ENCODE measurements around the gene SPRYD3.
"Not testable (repeated sequence)": the region's sequence is repeated elsewhere in the genome, so short reads cannot be mapped to it uniquely, and the experiment has no call there.

SPRYD3 gene

GRCh38 chr12:53036802-53037201 is 42.4 kb downstream of the SPRYD3 start:
- no peaks in the 10 kb centered on the region for H3K4me1 ChIP-seq (ENCODE audit: control insufficient read depth, insufficient read depth, low read length)
- H3K36me3 ChIP-seq (ENCODE audit: control insufficient read depth, insufficient read depth, low read length) = peaks cover 45% of the 10 kb centered on the region
- H3K9ac ChIP-seq (ENCODE audit: low read depth, low read length) = no peak overlapping the region
- H3K4me3 ChIP-seq (ENCODE audit: low read depth, low read length) = no peak overlapping the region
- no peaks in the 10 kb centered on the region for H3K27me3 ChIP-seq (ENCODE audit: control insufficient read depth, insufficient read depth, low read length)
- H3K9me3 ChIP-seq (ENCODE audit: control insufficient read depth, insufficient read depth, low read length) = no peaks in the 10 kb centered on the region

GRCh38 chr12:53034459-53034858 is 44.7 kb downstream of the SPRYD3 start:
- Histone ChIP-seq H3K4me3 (ENCODE audit: low read depth, low read length) (no peak overlapping the region), H3K27me3 (ENCODE audit: control insufficient read depth, insufficient read depth, low read length) (no peaks in the 10 kb centered on the region), H3K9me3 (ENCODE audit: control insufficient read depth, insufficient read depth, low read length) (no peaks in the 10 kb centered on the region), H3K36me3 (ENCODE audit: control insufficient read depth, insufficient read depth, low read length) (peaks cover 50% of the 10 kb centered on the region), H3K9ac (ENCODE audit: low read depth, low read length) (no peak overlapping the region), H3K4me1 (ENCODE audit: control insufficient read depth, insufficient read depth, low read length) (no peaks in the 10 kb centered on the region)

- not testable (repeated sequence) for H3K27me3 ChIP-seq (ENCODE audit: control insufficient read depth, insufficient read depth, low read length); H3K4me3 ChIP-seq (ENCODE audit: low read depth, low read length); H3K4me1 ChIP-seq (ENCODE audit: control insufficient read depth, insufficient read depth, low read length); H3K9ac ChIP-seq (ENCODE audit: low read depth, low read length); H3K9me3 ChIP-seq (ENCODE audit: control insufficient read depth, insufficient read depth, low read length)
- H3K36me3 ChIP-seq (ENCODE audit: control insufficient read depth, insufficient read depth, low read length) = peaks cover 47% of the 10 kb centered on the region
Observed at GRCh38 chr12:53033832-53034231, 45.4 kb downstream of the SPRYD3 start.

- H3K9me3 ChIP-seq (ENCODE audit: control insufficient read depth, insufficient read depth, low read length) = no peaks in the 10 kb centered on the region
- H3K27me3 ChIP-seq (ENCODE audit: control insufficient read depth, insufficient read depth, low read length) = no peaks in the 10 kb centered on the region
- H3K4me3 ChIP-seq (ENCODE audit: low read depth, low read length) = no peak overlapping the region
- no peak overlapping the region for H3K9ac ChIP-seq (ENCODE audit: low read depth, low read length)
- no peaks in the 10 kb centered on the region for H3K4me1 ChIP-seq (ENCODE audit: control insufficient read depth, insufficient read depth, low read length)
- peaks cover 41% of the 10 kb centered on the region for H3K36me3 ChIP-seq (ENCODE audit: control insufficient read depth, insufficient read depth, low read length)
Observed at GRCh38 chr12:53031616-53032015, 47.6 kb downstream of the SPRYD3 start.

- H3K27me3 ChIP-seq (ENCODE audit: control insufficient read depth, insufficient read depth, low read length); H3K9me3 ChIP-seq (ENCODE audit: control insufficient read depth, insufficient read depth, low read length); H3K4me1 ChIP-seq (ENCODE audit: control insufficient read depth, insufficient read depth, low read length); H3K4me3 ChIP-seq (ENCODE audit: low read depth, low read length); H3K9ac ChIP-seq (ENCODE audit: low read depth, low read length): not testable (repeated sequence)
- peaks cover 46% of the 10 kb centered on the region for H3K36me3 ChIP-seq (ENCODE audit: control insufficient read depth, insufficient read depth, low read length)
Observed at GRCh38 chr12:53027014-53027413, 52.2 kb downstream of the SPRYD3 start.

- peaks cover 46% of the 10 kb centered on the region for H3K36me3 ChIP-seq (ENCODE audit: control insufficient read depth, insufficient read depth, low read length)
Observed at GRCh38 chr12:53025250-53025649, 53.9 kb downstream of the SPRYD3 start.

GRCh38 chr12:53014709-53015108 is 64.5 kb downstream of the SPRYD3 start:
- H3K36me3 ChIP-seq (ENCODE audit: control insufficient read depth, insufficient read depth, low read length) = peaks cover 13% of the 10 kb centered on the region

More at GRCh38 chr12:53025250-53025649, 53.9 kb downstream of the SPRYD3 start:
- Histone ChIP-seq H3K4me1 (ENCODE audit: control insufficient read depth, insufficient read depth, low read length) (no peaks in the 10 kb centered on the region), H3K27me3 (ENCODE audit: control insufficient read depth, insufficient read depth, low read length) (no peaks in the 10 kb centered on the region), H3K9ac (ENCODE audit: low read depth, low read length) (no peak overlapping the region), H3K9me3 (ENCODE audit: control insufficient read depth, insufficient read depth, low read length) (no peaks in the 10 kb centered on the region), H3K4me3 (ENCODE audit: low read depth, low read length) (no peak overlapping the region)

More at GRCh38 chr12:53014709-53015108, 64.5 kb downstream of the SPRYD3 start:
- no peak overlapping the region for H3K9ac ChIP-seq (ENCODE audit: low read depth, low read length)
- no peak overlapping the region for H3K4me3 ChIP-seq (ENCODE audit: low read depth, low read length)
- H3K27me3 ChIP-seq (ENCODE audit: control insufficient read depth, insufficient read depth, low read length) = no peaks in the 10 kb centered on the region
- no peaks in the 10 kb centered on the region for H3K9me3 ChIP-seq (ENCODE audit: control insufficient read depth, insufficient read depth, low read length)
- no peaks in the 10 kb centered on the region for H3K4me1 ChIP-seq (ENCODE audit: control insufficient read depth, insufficient read depth, low read length)
